Smooth muscle cell (in vitro differentiated cells): ENCODE measurements around the gene COG5. TPM values are rescaled to one million over a fixed set of nuclear protein-coding genes. Genes with fewer than 3 reads are reported as not detected.
A peak's percentile ranks its signal among the peaks of the same experiment; 100 is the strongest.

Source experiments
- DNase-seq: peaks from one replicate; lab custom pipeline; 2025; ENCODE audit not compliant: unreplicated experiment; lab: John Stamatoyannopoulos, UW
- H2AFZ ChIP-seq: fragments of 200-600 bp; sonication (generic); 2 replicates; pipeline ENCODE4 v1.6.0; 2016; ENCODE audit warnings: antibody characterized with exemption, low read depth, mild to moderate bottlenecking
- H3F3A ChIP-seq: fragments of 200-600 bp; sonication (generic); 2 replicates; pipeline ENCODE4 v1.6.0; 2017; ENCODE audit warnings: antibody characterized with exemption, low read depth
- H3K27ac ChIP-seq: fragments of 200-600 bp; sonication (generic); 2 replicates; pipeline ENCODE4 v1.5.1; 2016; ENCODE audit warnings: low read depth, mild to moderate bottlenecking
- H3K27me3 ChIP-seq: fragments of 200-600 bp; sonication (generic); 2 replicates; pipeline ENCODE4 v1.6.1; 2016; ENCODE audit warnings: low read depth, mild to moderate bottlenecking
- H3K36me3 ChIP-seq: fragments of 200-600 bp; sonication (generic); 2 replicates; pipeline ENCODE4 v1.5.1; 2016; ENCODE audit warnings: low read depth
- H3K4me1 ChIP-seq: fragments of 200-600 bp; sonication (generic); 2 replicates; pipeline ENCODE4 v1.5.1; 2016; ENCODE audit warnings: low read depth
- H3K4me2 ChIP-seq: fragments of 200-600 bp; sonication (generic); 2 replicates; pipeline ENCODE4 v1.6.0; 2016; ENCODE audit warnings: mild to moderate bottlenecking
- H3K4me3 ChIP-seq: fragments of 200-600 bp; sonication (generic); 2 replicates; pipeline ENCODE4 v1.5.1; 2016; ENCODE audit warnings: mild to moderate bottlenecking
- H3K79me2 ChIP-seq: fragments of 200-600 bp; sonication (generic); 2 replicates; pipeline ENCODE4 v1.6.0; 2016; ENCODE audit warnings: low read depth, mild to moderate bottlenecking
- H3K9ac ChIP-seq: fragments of 200-600 bp; sonication (generic); 2 replicates; pipeline ENCODE4 v1.6.0; 2016; ENCODE audit warnings: low read depth
- H3K9me3 ChIP-seq: fragments of 200-600 bp; sonication (generic); replicated peaks from 2 replicates; pipeline ENCODE4 v1.5.1; 2016; ENCODE audit warnings: low read depth
- H4K20me1 ChIP-seq: fragments of 200-600 bp; sonication (generic); 2 replicates; pipeline ENCODE4 v1.6.0; 2016; ENCODE audit warnings: low read depth
- WGBS: methylation state at CpG from one replicate; pipeline ENCODE4 v1.1.7; 2016; ENCODE audit warnings: low lambda C conversion rate; 5-methylcytosine and 5-hydroxymethylcytosine counted together
- polyA plus RNA-seq: library from polyadenylated mRNA; unstranded; fragments of >200 nt; fragmentation: Nextera tagmentation; extraction: Ambion mirVana; gene quantifications from 2 replicates; pipeline ENCODE4 v1.2.1, GENCODE V29; 2016
- total RNA-seq: library from RNA; depleted of rRNA; stranded (reverse); fragments of >200 nt; gene quantifications from 2 replicates; pipeline ENCODE4 v1.2.3, GENCODE V29; 2014
- TF ChIP-seq, protein P1 (sequence below): fragments of 200-600 bp; sonication (generic); IDR thresholded peaks from 2 replicates; pipeline ENCODE4 v1.5.1; 2017; ENCODE audit warnings: borderline replicate concordance, mild to moderate bottlenecking, antibody characterized with exemption; ENCODE audit not compliant: insufficient read depth, poor library complexity, severe bottlenecking

COG5 gene
- total and polyA plus RNA-seq, 2 experiments from 2014 or later = 24.3 to 44.3 TPM

GRCh38 chr7:107594961-107595737 lies 31.4 kb upstream of the COG5 start:
- H2AFZ ChIP-seq = no peak overlapping the region
- DNase-seq = no peak
- 50% methylated on average over 4 of the region's 4 CpGs for WGBS
- no peak overlapping the region for H3K4me2 ChIP-seq
- H3K27me3 ChIP-seq = no peaks in the 10 kb centered on the region
- H4K20me1 ChIP-seq = no peaks in the 10 kb centered on the region
- no peak overlapping the region for H3K9ac ChIP-seq
- no peaks in the 10 kb centered on the region for H3K9me3 ChIP-seq
- TF ChIP-seq, protein P1, sequence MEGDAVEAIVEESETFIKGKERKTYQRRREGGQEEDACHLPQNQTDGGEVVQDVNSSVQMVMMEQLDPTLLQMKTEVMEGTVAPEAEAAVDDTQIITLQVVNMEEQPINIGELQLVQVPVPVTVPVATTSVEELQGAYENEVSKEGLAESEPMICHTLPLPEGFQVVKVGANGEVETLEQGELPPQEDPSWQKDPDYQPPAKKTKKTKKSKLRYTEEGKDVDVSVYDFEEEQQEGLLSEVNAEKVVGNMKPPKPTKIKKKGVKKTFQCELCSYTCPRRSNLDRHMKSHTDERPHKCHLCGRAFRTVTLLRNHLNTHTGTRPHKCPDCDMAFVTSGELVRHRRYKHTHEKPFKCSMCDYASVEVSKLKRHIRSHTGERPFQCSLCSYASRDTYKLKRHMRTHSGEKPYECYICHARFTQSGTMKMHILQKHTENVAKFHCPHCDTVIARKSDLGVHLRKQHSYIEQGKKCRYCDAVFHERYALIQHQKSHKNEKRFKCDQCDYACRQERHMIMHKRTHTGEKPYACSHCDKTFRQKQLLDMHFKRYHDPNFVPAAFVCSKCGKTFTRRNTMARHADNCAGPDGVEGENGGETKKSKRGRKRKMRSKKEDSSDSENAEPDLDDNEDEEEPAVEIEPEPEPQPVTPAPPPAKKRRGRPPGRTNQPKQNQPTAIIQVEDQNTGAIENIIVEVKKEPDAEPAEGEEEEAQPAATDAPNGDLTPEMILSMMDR = no peak
- H3K36me3 ChIP-seq = peaks cover 16% of the 10 kb centered on the region
- H3K79me2 ChIP-seq = no peaks in the 10 kb centered on the region
- peak overlapping the region; percentile 63 for H3K27ac ChIP-seq
- H3K4me1 ChIP-seq = no peaks in the 10 kb centered on the region
- H3F3A ChIP-seq = no peaks in the 10 kb centered on the region
- no peak overlapping the region for H3K4me3 ChIP-seq

GRCh38 chr7:107593025-107593410 lies 29.3 kb upstream of the COG5 start:
- Histone ChIP-seq H3K27ac (no peak overlapping the region), H3K4me1 (no peaks in the 10 kb centered on the region), H3K36me3 (peaks cover 10% of the 10 kb centered on the region), H3K79me2 (no peaks in the 10 kb centered on the region), H3F3A (no peaks in the 10 kb centered on the region), H3K9me3 (no peaks in the 10 kb centered on the region), H2AFZ (no peak overlapping the region), H3K4me3 (no peak overlapping the region), H3K9ac (no peak overlapping the region), H4K20me1 (no peaks in the 10 kb centered on the region), H3K27me3 (no peaks in the 10 kb centered on the region), H3K4me2 (no peak overlapping the region)
- TF ChIP-seq, protein P1 = no peak
- DNase-seq = no peak
- WGBS = 95% methylated on average over 1 of the region's 1 CpG

DNA sequence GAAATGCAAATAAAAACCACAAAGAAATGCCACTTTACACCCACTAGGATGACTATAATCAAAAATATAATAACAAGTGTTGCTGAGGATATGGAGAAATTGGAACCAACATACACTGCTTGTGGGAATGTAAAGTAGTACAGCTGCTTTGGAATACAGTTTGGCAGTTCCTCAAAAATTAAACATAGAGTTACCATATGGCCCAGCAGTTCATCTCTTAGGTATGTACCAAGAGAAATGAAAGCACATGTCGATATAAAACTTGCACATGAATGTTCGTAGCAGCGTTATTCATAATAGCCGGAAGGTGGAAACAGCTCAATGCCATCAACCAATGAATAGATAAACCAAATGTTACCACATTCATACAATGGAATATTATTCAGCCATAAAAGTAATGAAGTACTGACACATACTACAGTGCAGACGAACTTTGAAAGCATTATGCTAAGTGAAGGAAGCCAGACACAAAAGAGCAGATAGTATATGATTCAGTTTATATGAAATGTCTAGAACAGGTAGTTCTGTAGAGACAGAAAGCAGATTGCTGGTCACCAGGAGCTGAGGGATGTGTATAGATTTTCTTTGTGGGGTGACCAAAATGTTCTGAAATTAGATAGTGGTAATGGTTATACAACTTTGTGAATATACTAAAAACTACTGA lies 28.8 kb upstream of the COG5 start:
- Histone ChIP-seq H2AFZ (no peak overlapping the region), H3K79me2 (no peaks in the 10 kb centered on the region), H3K4me2 (no peak overlapping the region), H3K4me3 (no peak overlapping the region), H4K20me1 (no peaks in the 10 kb centered on the region), H3F3A (no peaks in the 10 kb centered on the region), H3K36me3 (peaks cover 6% of the 10 kb centered on the region), H3K9me3 (no peaks in the 10 kb centered on the region), H3K27ac (no peak overlapping the region), H3K4me1 (no peaks in the 10 kb centered on the region), H3K27me3 (no peaks in the 10 kb centered on the region), H3K9ac (no peak overlapping the region)
- 96% methylated on average over 5 of the region's 5 CpGs for WGBS
- no peak for DNase-seq
- TF ChIP-seq, protein P1 = no peak
